Measurements from ENCODE around the gene KCTD15.

GRCh38 chr19:33828266-33829075 is 31.8 kb downstream of the KCTD15 start:
- no peak for TF ChIP-seq MAX (IDR thresholded peaks at IDR 0.05)
- no peak for TF ChIP-seq CREB1 (IDR thresholded peaks at IDR 0.05; ENCODE audit: low read depth)
- no peak for TF ChIP-seq RAD21 (IDR thresholded peaks at IDR 0.05; ENCODE audit: low read depth)
- TF ChIP-seq TAF1 (IDR thresholded peaks at IDR 0.05; ENCODE audit: low read depth) = no peak
- TF ChIP-seq, protein P1, sequence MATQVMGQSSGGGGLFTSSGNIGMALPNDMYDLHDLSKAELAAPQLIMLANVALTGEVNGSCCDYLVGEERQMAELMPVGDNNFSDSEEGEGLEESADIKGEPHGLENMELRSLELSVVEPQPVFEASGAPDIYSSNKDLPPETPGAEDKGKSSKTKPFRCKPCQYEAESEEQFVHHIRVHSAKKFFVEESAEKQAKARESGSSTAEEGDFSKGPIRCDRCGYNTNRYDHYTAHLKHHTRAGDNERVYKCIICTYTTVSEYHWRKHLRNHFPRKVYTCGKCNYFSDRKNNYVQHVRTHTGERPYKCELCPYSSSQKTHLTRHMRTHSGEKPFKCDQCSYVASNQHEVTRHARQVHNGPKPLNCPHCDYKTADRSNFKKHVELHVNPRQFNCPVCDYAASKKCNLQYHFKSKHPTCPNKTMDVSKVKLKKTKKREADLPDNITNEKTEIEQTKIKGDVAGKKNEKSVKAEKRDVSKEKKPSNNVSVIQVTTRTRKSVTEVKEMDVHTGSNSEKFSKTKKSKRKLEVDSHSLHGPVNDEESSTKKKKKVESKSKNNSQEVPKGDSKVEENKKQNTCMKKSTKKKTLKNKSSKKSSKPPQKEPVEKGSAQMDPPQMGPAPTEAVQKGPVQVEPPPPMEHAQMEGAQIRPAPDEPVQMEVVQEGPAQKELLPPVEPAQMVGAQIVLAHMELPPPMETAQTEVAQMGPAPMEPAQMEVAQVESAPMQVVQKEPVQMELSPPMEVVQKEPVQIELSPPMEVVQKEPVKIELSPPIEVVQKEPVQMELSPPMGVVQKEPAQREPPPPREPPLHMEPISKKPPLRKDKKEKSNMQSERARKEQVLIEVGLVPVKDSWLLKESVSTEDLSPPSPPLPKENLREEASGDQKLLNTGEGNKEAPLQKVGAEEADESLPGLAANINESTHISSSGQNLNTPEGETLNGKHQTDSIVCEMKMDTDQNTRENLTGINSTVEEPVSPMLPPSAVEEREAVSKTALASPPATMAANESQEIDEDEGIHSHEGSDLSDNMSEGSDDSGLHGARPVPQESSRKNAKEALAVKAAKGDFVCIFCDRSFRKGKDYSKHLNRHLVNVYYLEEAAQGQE (IDR thresholded peaks at IDR 0.05; ENCODE audit: low read depth) = no peak
- TF ChIP-seq EP300 (IDR thresholded peaks at IDR 0.05; ENCODE audit: borderline replicate concordance) = no peak
- no peak for TF ChIP-seq YY1 (IDR thresholded peaks at IDR 0.05; ENCODE audit: low read depth)
- no peak for TF ChIP-seq ZBTB7A (IDR thresholded peaks at IDR 0.05; ENCODE audit: low read depth)
- TF ChIP-seq CEBPB (IDR thresholded peaks at IDR 0.05) = no peak
- TF ChIP-seq NFIC (IDR thresholded peaks at IDR 0.05) = no peak
- TF ChIP-seq, protein P2, sequence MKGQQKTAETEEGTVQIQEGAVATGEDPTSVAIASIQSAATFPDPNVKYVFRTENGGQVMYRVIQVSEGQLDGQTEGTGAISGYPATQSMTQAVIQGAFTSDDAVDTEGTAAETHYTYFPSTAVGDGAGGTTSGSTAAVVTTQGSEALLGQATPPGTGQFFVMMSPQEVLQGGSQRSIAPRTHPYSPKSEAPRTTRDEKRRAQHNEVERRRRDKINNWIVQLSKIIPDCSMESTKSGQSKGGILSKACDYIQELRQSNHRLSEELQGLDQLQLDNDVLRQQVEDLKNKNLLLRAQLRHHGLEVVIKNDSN (IDR thresholded peaks at IDR 0.05) = no peak
- TF ChIP-seq TEAD4 (IDR thresholded peaks at IDR 0.05) = no peak
- TF ChIP-seq FOXM1 (IDR thresholded peaks at IDR 0.05; ENCODE audit: borderline replicate concordance, low read depth) = no peak
- no peak for TF ChIP-seq EGR1 (IDR thresholded peaks at IDR 0.05)
